HG03060 (cell line): ENCODE measurements around the gene SULF2.

Source experiments
- ATAC-seq: cut with Tn5 transposase; IDR thresholded peaks from one replicate; pipeline ENCODE4 v1.9.1; 2021; ENCODE audit warnings: low read depth, moderate number of reproducible peaks; ENCODE audit not compliant: unreplicated experiment

The SULF2 gene

DNA sequence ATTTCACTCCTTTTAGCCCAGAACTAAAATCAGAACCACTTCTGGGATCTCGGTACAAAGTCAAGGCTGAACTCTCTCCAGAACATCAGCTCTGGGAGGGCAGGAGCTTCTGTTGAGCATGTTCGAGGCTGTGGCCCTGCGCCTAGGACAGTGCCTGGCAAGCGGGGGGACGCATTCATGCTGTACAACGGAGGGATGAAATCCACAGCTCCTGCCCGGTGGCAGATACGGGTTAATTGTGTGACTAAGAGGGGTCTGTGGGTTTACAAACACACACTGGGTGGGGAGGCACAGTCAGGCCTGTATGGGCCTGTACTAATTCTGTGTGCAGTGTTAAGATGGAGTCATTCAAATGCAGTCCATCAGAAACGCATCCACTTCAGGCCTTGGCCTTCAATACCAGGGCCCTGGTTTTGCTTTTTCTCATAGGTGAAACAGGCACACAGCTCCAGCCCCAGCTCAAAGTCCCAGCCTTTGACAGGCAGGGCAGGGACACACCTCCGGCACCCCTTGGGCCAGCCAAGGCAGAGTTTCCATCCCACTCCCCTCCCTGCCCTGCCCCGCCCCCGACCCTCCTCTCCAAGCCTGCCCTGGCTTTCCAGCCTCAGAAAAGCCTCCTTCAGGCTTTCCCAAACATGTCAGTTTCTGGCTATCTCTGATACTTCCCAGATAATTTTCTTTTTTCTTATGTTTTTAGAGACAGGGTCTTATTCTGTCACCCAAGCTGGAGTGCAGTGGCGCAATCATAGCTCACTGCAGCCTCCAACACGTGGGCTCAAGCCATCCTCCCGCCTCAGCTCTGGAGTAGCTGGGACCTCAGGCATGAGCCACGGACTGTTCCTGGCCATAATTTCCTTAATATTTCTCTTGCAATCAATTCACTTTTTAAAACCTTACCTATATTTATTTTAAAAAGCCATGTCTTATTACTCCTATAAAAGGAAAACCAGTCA is 109.8 kb downstream of the SULF2 start:
- ATAC-seq = no peak

DNA sequence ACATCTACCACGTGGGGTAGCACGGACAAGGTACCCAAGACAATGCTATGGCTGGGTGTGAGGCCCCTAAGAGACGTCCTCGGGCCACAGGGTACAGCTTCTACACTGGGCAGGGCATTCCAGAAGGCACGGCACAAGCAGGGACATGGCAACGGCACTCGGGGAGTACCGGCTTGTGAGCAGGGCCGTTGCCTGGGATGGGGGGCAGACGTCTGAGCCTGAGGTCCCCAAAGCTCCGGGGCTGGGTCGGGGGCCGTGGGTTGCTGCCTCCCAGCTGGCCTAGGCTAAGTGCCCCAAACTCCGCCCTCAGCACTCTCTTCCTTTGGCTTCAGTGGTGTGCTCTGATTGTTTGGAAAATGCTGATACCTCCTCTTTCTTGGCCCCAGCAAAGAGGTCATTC is 110.6 kb downstream of the SULF2 start:
- ATAC-seq = no peak

DNA sequence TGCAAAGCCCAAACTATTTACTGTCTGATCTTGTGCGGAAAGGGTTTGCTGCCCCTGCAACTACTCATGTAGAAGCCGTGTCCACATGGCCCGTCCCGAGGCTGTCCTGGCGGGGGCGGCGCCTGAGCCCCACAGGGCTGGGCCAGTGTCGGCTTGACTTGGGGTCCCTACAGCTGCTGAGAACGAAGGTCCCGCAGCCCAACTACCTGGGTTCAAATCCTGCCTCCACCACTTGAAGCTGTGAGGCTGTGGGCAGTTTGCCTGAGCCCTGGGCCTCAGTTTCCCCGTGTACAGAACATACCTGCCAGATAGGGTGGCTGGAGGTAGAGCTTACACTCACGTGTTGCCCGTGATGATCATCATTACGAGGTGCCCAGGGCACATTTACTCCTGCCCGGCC is 111.1 kb downstream of the SULF2 start:
- no peak for ATAC-seq

GRCh38 chr20:47673671-47673955 is 111.7 kb downstream of the SULF2 start:
- ATAC-seq = no peak

DNA sequence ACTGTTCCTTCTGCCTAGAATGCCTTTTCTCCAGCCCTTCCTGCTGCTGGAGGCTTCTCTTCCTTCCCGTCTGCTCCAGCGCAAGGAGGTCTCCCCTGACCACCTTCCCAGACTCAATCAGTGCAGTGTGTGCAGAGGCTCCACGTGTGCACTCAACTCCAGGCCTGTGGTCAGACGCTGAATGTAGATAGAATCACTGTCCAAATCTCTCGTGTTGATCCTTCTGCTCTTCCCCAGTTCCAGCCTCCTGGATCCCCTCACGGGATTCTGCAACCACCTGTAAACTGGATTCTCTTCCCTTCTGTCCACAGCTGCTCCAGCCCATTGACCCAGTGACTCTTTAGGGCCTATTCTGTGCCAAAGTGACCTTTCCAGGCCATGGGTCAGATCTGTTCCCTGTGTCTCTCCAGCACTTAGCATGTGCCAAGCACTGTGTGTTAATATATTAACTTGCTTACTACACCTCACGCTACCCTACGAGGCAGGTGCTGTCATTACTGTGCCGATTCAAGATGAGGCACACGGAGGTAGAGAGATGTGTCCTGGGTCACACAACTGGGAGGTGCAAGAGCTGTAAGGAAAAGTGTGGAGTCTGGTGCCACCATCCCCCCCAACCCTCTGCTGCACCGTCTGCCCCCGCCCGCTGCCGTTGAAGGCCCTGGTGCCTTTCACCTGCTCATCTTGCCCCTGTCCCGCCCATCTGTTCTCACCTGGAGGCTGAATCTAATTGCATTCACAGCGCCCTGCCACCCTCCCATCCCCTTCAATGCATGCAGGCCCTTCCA is 112.2 kb downstream of the SULF2 start:
- no peak for ATAC-seq

GRCh38 chr20:47672166-47672565 is 113.1 kb downstream of the SULF2 start:
- no peak for ATAC-seq

DNA sequence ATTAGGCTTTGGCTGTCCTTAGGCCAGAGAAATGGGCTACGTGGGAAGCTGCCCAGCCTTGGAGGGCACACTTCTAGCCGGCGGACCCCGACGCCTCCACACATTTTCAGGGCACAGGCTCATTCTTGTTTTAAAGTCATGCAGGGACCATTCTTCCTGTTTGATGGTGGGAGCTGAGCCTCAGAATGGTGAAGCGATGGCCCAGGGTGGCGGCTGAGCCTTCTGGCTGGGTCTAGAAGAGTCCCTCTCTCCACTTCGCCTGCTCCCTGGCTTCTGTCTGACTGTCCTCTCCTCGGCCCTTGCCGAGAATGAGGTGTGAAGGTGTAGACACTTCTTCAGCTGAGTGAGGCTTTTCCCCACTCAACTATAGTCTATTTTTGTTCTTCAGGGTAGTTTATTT is 114.4 kb downstream of the SULF2 start:
- no peak for ATAC-seq

DNA sequence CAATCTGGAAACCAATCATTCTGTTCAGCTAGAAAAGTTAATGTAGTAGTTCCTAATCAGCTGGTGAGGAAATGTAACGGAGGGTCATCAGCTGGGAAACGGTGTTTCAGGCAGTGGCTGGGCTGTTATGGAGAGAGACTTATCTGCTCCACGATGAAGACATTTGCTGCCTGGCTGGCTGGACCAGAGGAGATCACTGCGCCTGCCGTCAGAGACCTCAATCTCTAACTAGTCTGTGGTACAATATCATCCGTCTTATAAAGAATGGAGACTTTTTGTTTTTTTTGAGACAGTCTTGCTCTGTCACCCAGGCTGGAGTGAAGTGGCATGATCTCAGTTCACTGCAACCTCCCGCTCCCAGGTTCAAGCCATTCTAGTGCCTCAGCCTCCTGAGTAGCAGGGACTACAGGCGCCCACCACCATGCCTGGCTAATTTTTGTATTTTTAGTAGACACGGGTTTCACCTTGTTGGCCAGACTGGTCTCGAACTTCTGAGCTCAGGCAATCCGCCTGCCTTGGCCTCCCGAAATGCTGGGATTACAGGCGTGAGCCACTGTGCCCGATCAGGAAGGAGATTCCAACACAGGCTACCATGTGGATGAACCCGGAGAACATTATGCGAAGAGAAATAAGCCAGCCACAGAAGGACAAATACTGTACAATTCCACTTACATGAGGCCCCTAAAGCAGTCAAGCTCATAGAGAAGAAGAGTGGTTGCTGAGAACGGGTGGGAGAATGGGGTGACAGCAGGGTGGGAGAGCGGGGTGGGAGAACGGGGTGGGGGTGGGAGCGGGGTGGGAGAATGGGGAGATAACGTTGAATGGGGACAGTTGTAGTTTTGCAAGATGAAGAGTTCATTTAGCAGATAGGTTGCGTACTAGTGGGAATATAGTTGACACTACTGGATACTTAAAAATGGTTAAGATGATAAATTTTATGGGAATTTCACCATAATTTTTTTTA is 115.1 kb downstream of the SULF2 start:
- no peak for ATAC-seq

GRCh38 chr20:47669489-47669888 is 115.8 kb downstream of the SULF2 start:
- ATAC-seq = no peak

- ATAC-seq = no peak
These were observed 116.2 kb downstream of the SULF2 start for GRCh38 chr20:47669152-47669425.

DNA sequence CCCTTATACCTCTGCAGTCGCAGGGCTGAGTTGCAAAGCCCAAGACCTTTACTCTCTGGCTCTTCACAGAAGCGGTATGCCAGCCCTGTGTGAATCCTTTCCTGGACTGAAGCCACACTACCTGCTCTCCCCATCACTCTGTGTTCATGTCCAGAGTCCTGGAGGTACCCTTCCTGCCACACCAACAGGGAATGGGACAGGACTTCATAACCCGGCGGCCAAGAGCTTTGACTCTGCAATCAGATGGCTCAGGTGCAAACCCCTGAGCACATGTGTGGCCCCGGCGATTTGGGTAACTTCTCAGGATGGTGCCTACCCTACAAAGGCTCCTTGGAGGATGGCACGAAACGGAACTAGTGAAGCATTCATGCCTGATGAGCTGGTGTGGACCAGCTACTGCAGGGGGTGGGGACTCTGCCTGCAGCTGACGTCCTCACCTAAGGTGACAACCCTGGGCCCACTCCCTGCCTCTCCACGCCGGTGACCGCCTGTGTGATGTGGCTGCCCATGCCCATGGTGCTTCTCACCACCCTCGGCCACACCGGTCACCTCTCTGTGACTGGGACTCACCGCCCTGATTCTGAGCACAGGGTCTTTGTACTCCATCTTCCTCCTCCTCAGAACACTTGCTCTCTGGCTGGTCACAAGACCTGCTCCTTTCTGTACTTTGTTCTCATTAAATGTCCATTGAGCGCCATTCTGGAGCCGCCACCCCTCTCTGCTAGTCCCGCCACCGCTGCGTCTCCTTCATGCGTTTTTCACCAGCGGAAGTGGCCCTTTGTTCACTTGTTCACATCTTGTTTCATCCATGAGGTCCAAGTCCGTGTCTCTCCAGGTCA is 116.7 kb downstream of the SULF2 start:
- no peak for ATAC-seq

- no peak for ATAC-seq
These were observed 117.6 kb downstream of the SULF2 start for GRCh38 chr20:47667531-47668312.

DNA sequence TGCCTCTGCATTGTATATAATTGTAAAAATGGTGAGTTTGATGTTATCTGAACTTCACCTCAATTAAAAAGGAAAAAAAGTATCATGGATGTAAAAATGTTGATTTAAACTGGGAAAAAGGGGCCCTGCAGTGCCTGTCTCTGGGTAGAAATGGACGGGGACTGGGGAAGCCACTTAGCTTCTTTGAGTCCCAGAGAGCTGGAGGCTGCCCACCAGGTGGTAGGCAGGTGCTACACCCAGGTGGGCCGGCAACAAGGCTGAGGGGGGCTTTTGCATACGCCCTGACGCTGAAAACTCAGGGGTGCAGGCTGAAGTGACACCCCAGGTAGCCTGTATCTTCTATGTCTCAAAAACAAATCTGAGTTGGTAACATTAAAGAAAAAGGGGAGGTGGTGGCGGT is 118.2 kb downstream of the SULF2 start:
- no peak for ATAC-seq

DNA sequence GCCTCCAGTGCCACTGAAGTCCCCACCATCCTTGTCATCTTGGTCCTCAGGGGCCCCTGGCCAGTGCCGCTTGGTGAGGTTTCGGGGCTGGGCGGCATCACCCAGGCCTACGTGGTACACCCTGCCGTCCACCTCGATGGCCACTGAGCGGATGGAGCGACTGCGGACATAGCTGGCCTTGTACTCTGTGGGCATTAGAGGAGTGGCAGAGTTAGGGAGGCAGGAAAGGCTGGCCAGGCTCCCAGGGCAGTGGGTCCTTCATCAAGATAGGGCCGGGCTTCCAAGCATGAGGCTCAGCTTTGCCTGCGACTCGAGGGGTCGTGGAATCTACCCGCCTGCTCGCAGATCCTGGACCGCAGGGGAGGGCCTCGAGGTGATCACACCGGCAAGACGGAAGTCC is 119.0 kb downstream of the SULF2 start:
- ATAC-seq = no peak

DNA sequence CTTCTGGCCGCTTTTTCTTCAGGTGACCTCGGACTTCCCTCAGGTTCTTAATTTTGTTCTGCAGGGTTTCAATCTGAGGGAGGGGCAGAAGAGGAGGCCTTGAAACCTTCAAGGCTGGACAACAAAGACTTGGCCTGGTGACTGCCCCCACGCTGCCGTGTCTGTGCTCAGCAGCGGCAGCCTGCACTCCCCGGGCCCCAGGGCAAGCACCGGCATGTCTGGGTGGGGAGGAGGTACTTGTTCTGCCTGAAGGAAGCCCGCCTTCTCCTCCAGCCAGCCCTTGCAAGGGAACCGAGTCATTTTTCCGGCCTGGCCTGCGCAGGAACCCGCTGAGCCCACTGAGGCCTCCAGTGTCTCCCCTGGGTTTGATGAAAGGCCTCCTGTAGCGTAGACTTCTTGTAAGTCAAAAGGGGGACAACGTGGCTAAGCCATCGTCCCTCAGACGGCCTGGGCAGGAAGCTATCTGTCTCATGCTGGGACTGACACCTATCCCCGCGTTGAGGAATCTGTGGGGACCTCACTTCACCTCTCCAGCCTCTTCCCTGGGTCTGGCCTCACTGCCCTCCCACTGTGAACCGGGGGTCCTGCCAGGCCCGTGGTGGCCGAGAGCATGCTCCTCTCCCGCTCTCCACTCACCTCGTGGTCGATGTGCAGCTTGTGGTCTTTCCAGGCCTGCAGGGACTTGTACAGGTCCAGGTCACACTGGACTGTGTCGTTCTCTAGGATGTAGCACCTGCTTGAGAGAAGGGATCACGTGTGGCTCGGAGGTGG is 119.9 kb downstream of the SULF2 start:
- no peak for ATAC-seq

GRCh38 chr20:47664744-47665143 is 120.5 kb downstream of the SULF2 start:
- ATAC-seq = no peak

DNA sequence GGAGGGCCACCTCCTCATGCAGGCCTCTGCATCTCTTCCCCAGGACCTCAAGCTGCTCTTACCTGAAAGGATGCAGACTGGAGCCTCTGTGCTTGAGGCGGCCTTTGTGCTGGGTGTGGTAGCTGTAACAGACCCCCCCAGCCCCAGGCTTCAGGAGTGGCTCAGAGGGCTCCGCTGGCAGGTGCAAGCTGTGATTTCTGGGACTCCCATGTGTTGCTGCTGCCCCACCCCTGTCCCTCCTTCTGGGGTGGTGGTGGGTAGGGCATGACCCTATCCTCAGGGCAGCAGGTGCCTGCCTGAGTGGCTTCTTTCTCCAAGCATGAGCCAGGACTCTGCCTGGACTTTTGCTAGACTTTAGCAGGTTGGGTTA is 121.2 kb downstream of the SULF2 start:
- ATAC-seq = no peak

DNA sequence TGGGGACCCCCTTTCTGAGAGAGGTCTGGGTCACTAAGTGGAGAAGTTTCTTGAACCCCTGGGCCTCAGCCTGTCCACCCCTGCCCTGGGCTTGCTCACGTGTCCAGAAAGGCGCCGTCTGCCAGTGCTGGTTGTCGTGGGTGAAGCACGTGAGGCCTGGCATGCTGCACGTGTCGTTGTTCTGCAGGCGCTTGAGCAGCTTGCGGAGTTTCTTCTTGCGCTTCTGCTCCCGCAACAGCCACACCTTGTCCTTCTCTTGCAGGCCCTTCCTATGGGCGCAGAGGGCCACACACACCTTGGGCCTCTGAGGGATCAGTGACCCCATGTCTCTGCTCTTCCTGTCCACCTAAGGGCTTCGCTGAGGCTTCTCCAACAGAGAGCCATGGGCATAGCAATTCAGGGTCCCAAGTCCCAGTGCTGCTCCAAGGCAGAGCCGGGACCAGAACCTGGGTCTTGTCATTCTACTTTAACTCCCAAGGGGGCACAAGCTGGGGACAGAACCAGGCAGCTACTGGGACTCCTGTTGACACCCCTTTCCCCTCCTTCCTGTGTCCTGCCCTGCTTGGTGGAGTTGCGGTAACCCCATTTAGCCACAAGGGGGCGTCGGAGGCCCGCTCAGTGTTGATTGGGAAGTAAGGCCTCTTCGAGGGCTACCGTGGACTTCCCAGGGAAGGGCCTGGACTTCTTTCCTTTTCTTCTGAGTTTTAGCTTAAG is 121.8 kb downstream of the SULF2 start:
- ATAC-seq = no peak
